GM21825 (cell line): Measurements from ENCODE around the gene SP1.
A peak's percentile ranks its signal among the peaks of the same experiment; 100 is the strongest.
"Not testable (repeated sequence)": the region's sequence is repeated elsewhere in the genome, so short reads cannot be mapped to it uniquely, and the experiment has no call there.

Experiments
- ATAC-seq: cut with Tn5 transposase; IDR thresholded peaks from one replicate; pipeline ENCODE4 v1.9.1; 2021; ENCODE audit warnings: mild to moderate bottlenecking, moderate library complexity; ENCODE audit not compliant: unreplicated experiment

The SP1 gene

GRCh38 chr12:53358836-53359419, 21.0 kb upstream of the SP1 start:
- ATAC-seq = no peak

GRCh38 chr12:53361638-53362037, 18.3 kb upstream of the SP1 start:
- not testable (repeated sequence) for ATAC-seq

GRCh38 chr12:53365245-53365904, 14.6 kb upstream of the SP1 start:
- no peak for ATAC-seq

- ATAC-seq = not testable (repeated sequence)
Observed at GRCh38 chr12:53373554-53374133, 6.3 kb upstream of the SP1 start.

- ATAC-seq = not testable (repeated sequence)
Observed at GRCh38 chr12:53374277-53374676, 5.7 kb upstream of the SP1 start.

DNA sequence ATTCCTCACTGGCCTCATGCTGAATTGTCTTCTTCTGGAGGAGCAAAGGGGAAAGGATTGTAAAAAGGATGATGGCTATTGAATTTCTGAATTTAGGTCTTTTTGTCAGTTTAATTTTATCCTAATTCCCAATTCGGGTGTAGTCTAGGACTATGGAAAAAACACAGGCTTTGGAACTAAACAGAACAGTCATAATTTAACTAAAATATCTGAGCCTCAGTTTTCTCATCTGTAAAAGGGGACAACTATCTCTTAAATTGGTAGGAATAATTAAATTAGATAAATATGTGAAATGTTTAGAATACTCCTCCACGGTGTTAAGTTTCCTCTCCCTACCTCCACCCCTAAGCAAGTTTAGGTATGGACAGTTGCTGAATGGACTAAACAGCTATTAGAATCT, 3.2 kb upstream of the SP1 start:
- no peak for ATAC-seq

- no peak for ATAC-seq
Observed at GRCh38 chr12:53378222-53378621, 1.8 kb upstream of the SP1 start.

GRCh38 chr12:53378724-53379388, 1.1 kb upstream of the SP1 start:
- no peak for ATAC-seq

GRCh38 chr12:53379389-53380103, 430 bp upstream of the SP1 start:
- ATAC-seq = peak; percentile 63

DNA sequence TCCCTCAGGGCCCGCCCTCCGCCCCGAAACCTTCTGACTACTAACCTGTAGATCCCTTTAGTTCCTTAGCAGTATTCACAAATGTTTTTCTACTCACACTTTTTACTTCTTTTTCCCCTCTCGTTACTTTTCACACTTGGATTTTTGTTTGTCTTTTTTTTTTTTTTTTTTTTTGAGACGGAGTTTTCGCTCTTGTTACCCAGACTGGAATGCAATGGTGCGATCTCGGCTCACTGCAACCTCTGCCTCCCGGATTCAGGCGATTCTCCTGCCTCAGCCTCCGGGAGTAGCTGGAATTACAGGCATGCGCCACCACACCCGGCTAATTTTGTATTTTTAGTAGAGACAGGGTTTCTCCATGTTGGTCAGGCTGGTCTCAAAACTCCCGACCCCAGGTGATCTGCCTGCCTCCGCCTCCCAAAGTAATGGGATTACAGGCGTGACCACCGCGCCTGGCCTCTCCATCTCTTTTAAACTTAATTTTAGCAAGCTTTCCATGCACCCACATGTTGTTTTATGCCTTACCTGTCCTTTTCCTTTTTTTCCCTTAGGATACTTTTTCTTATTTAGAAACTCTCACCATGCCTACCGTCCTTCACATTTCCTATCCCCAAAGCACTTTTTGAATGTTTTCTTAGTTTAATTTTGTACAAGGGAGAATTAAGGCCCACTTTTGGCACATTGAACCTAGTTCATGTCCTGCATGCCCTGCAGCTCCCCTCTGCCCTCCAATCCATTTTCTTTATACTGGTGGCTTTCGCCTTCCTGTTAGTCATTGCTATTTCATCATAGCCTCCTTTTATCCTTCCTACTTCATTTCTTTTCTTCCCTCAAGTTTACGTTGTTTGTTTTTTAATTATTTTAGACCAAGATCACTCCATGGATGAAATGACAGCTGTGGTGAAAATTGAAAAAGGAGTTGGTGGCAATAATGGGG, 1.1 kb downstream of the SP1 start:
- no peak for ATAC-seq

DNA sequence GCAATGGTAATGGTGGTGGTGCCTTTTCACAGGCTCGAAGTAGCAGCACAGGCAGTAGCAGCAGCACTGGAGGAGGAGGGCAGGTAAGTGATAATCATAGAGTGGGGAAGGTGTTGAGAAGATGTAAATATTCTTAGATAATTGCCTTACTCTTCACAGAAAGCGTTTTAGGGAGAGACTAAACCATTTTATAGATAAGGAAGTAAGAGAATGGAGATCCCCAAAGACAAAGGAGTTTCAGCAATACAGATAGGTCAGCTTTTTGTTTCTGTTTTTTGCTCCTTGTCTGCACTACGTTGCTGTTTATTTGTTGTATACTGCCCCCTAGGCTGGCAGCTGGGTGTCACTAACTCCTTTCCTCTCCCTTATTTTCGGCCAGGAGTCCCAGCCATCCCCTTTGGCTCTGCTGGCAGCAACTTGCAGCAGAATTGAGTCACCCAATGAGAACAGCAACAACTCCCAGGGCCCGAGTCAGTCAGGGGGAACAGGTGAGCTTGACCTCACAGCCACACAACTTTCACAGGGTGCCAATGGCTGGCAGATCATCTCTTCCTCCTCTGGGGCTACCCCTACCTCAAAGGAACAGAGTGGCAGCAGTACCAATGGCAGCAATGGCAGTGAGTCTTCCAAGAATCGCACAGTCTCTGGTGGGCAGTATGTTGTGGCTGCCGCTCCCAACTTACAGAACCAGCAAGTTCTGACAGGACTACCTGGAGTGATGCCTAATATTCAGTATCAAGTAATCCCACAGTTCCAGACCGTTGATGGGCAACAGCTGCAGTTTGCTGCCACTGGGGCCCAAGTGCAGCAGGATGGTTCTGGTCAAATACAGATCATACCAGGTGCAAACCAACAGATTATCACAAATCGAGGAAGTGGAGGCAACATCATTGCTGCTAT, 2.0 kb downstream of the SP1 start:
- ATAC-seq = no peak

- ATAC-seq = no peak
Observed at GRCh38 chr12:53383258-53383657, 3.3 kb downstream of the SP1 start.

GRCh38 chr12:53386381-53386780, 6.4 kb downstream of the SP1 start:
- not testable (repeated sequence) for ATAC-seq

GRCh38 chr12:53388932-53389331, 9.0 kb downstream of the SP1 start:
- ATAC-seq = no peak

- no peak for ATAC-seq
Observed at GRCh38 chr12:53389702-53390101, 9.7 kb downstream of the SP1 start.

DNA sequence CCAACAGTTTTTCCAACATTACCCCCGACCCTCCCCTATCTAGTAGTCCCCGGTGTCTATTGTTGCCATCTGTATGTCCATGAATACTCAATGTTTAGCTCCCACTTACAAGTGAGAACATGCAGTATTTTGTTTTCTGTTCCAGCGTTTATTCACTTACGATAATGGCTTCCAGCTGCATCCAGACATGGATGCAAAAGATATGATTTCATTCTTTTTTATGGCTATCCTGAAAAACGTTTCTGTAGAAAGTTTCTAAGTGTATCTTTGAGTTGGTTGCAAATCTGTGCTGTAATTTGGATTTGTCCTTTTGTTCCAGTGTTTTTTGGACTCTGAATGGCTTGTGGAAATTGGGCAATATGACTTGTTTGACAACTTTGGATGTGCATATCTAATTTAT, 11.7 kb downstream of the SP1 start:
- no peak for ATAC-seq

GRCh38 chr12:53399896-53400295, 19.9 kb downstream of the SP1 start:
- no peak for ATAC-seq

GRCh38 chr12:53402351-53402750, 22.4 kb downstream of the SP1 start:
- ATAC-seq = not testable (repeated sequence)

DNA sequence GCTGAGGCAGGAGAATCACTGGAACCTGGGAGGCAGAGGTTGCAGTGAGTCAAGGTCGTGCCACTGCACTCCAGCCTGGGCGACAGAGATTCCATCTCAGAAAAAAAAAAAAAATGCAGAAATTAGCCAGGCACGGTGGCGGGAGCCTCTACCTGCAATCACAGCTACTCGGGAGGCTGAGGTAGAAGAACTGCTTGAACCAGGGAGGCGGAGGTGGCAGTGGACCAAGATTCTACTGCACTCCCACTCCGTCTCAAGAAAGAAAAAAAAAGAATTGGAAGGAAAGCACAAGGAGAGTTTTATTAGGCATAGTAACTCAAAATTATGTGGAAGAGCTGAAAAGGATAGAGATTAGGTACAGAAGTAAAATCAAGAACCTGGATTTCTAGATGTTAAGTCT, 22.9 kb downstream of the SP1 start:
- ATAC-seq = no peak
